Esophagus squamous epithelium (tissue), 4 donors: ENCODE measurements around the gene NPDC1.

ENCODE experiments used
- POLR2A ChIP-seq, 4 donors: fragments of 450-650 bp; IDR thresholded peaks; one replicate each; pipeline ENCODE4 v1.6.1; 2017; ENCODE audit warnings: antibody characterized with exemption in 4 of 4, mild to moderate bottlenecking in 4 of 4, moderate library complexity in 3 of 4
- TF ChIP-seq, protein P1 (sequence below), 6 experiments: fragments of 450-650 bp in 4 of 6; fragments of 200-600 bp in 2 of 6; sonication (generic) in 2 of 6; IDR thresholded peaks; one replicate each; pipeline ENCODE4 v1.5.1; 2016 to 2019; ENCODE audit warnings: antibody characterized with exemption in 6 of 6, mild to moderate bottlenecking in 4 of 6, moderate library complexity in 4 of 6

DNA sequence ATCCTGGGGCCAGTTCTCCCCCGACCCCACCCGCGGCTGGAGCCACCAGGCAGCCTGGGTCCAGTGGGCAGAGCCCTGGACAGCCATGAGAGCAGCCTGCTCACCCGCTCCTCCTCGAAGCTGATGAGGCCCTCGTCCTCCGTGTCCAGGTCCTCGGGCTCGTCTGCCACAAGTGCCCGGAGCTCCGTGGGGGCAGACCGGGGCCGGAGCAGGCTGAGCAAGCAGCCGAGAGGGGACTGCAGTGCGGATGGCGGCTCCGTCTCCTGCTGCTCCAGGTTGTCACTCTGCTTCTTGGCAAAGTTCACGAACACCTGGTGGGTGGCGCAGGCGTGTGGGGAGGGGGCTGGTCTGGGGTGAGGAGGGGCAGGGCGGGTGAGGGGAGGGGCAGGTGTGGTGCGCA lies 37.7 kb downstream of the NPDC1 start:
- TF ChIP-seq, protein P1, sequence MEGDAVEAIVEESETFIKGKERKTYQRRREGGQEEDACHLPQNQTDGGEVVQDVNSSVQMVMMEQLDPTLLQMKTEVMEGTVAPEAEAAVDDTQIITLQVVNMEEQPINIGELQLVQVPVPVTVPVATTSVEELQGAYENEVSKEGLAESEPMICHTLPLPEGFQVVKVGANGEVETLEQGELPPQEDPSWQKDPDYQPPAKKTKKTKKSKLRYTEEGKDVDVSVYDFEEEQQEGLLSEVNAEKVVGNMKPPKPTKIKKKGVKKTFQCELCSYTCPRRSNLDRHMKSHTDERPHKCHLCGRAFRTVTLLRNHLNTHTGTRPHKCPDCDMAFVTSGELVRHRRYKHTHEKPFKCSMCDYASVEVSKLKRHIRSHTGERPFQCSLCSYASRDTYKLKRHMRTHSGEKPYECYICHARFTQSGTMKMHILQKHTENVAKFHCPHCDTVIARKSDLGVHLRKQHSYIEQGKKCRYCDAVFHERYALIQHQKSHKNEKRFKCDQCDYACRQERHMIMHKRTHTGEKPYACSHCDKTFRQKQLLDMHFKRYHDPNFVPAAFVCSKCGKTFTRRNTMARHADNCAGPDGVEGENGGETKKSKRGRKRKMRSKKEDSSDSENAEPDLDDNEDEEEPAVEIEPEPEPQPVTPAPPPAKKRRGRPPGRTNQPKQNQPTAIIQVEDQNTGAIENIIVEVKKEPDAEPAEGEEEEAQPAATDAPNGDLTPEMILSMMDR (IDR thresholded peaks at IDR 0.05), result no peak
- TF ChIP-seq POLR2A (IDR thresholded peaks at IDR 0.05), result no peak
